Common myeloid progenitor, CD34-positive (primary cell): ENCODE results near the gene NPPA.

Experiments used
- CTCF ChIA-PET: fragments of 350-600 bp; sonication (Branson Sonifier 250); formaldehyde crosslinking; loops from one replicate; lab custom pipeline; 2021; ENCODE audit warnings: antibody characterized with exemption; lab: Charles Lee
- POLR2A ChIA-PET: fragments of 350-600 bp; sonication (Branson Sonifier 250); formaldehyde crosslinking; loops from one replicate; lab custom pipeline; 2021; ENCODE audit warnings: antibody characterized with exemption; lab: Charles Lee
- DNase-seq, 3 donors: peaks; one replicate each; pipeline versions ENCODE4 v3.0.0 to v3.0.0-alpha.2; 2013
- H3K27ac ChIP-seq, 2 experiments: 1 replicate in 1 of 2; 2 replicates in 1 of 2; pipeline ENCODE4 v1.7.0; 2013; ENCODE audit warnings: inconsistent platforms in 2 of 2, low read length in 2 of 2, mild to moderate bottlenecking in 2 of 2, low read depth in 1 of 2, moderate library complexity in 1 of 2; ENCODE audit not compliant: severe bottlenecking in 2 of 2, insufficient read depth in 1 of 2, poor library complexity in 1 of 2
- H3K27me3 ChIP-seq, 5 experiments: replicated peaks in 2 of 5; 1 replicate in 3 of 5; 2 replicates in 2 of 5; pipeline versions ENCODE4 v1.6.1 to v1.7.0; 2013; ENCODE audit warnings: low read length in 4 of 5, mild to moderate bottlenecking in 2 of 5, moderate library complexity in 2 of 5, inconsistent platforms in 1 of 5; ENCODE audit not compliant: insufficient read depth in 5 of 5, control insufficient read depth in 4 of 5
- H3K36me3 ChIP-seq, 4 experiments: 1 replicate in 2 of 4; 2 replicates in 2 of 4; pipeline versions ENCODE4 v1.6.1 to v1.7.0; 2013; ENCODE audit warnings: low read length in 3 of 4, control low read depth in 1 of 4, mild to moderate bottlenecking in 1 of 4; ENCODE audit not compliant: control insufficient read depth in 4 of 4, insufficient read depth in 4 of 4
- H3K4me1 ChIP-seq, 4 experiments: 1 replicate in 3 of 4; 2 replicates in 1 of 4; pipeline versions ENCODE4 v1.6.1 to v1.7.1; 2013; ENCODE audit warnings: low read length in 3 of 4, mild to moderate bottlenecking in 3 of 4, control low read depth in 1 of 4, inconsistent platforms in 1 of 4, moderate library complexity in 1 of 4; ENCODE audit not compliant: control insufficient read depth in 4 of 4, insufficient read depth in 4 of 4; ENCODE audit errors: control extremely low read depth in 1 of 4
- H3K4me3 ChIP-seq, 7 experiments: 1 replicate in 4 of 7; 2 replicates in 3 of 7; pipeline versions ENCODE4 v1.5.1 to v1.7.0; 2013; ENCODE audit warnings: mild to moderate bottlenecking in 7 of 7, low read length in 6 of 7, moderate library complexity in 6 of 7, inconsistent platforms in 2 of 7, low read depth in 2 of 7, control low read depth in 1 of 7; ENCODE audit not compliant: insufficient read depth in 4 of 7, control insufficient read depth in 1 of 7; ENCODE audit errors: extremely low read depth in 1 of 7
- H3K9me3 ChIP-seq, 5 experiments: 1 replicate in 4 of 5; 2 replicates in 1 of 5; pipeline versions ENCODE4 v1.6.1 to v1.7.1; 2013; ENCODE audit warnings: low read length in 4 of 5, mild to moderate bottlenecking in 2 of 5, inconsistent platforms in 1 of 5, low read depth in 1 of 5, moderate library complexity in 1 of 5; ENCODE audit not compliant: control insufficient read depth in 4 of 5, insufficient read depth in 2 of 5; ENCODE audit errors: control extremely low read depth in 1 of 5
- WGBS: methylation state at CpG from one replicate; pipeline ENCODE4 v1.1.5; 2013; ENCODE audit not compliant: insufficient coverage; 5-methylcytosine and 5-hydroxymethylcytosine counted together

Gene NPPA

DNA sequence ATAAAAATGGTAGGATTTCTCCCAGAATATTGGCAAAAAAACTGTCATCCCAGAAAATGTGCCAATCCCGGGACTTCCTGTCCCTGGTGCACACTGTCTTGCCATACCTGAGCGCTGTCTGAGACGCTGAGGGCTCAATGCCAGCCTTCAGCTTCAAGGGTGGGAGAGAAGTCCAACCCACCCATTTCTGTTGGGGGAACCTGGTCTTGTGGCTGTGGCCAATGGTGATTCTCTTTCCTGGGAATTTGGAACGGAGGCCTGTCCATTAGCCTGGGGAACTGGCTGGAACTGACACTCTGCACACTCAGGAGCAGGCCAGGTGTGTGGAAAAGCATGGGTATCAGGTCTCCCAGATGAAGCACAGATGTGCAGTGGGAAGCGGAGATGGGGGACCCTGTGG is 48.5 kb downstream of the NPPA start:
- Histone ChIP-seq H3K4me1 (peaks cover 8 to 41% (median 28%) of the 10 kb centered on the region in 4 experiments), H3K36me3 (peaks cover 6 to 69% (median 46%) of the 10 kb centered on the region in 4 experiments), H3K27ac (peak overlapping the region in 1 of 2 experiments; percentile 84), H3K4me3 (no peak overlapping the region), H3K27me3 (no peaks in the 10 kb centered on the region), H3K9me3 (no peaks in the 10 kb centered on the region)
- no peak for DNase-seq
- ChIA-PET CTCF (interaction anchor here (4.3 kb wide), 1 partner anchor 13 kb away, joined by 24 read pairs; no protein-coding TSS in a partner anchor), POLR2A (no interaction called here)
- 98% methylated on average over 5 of the region's 5 CpGs for WGBS

DNA sequence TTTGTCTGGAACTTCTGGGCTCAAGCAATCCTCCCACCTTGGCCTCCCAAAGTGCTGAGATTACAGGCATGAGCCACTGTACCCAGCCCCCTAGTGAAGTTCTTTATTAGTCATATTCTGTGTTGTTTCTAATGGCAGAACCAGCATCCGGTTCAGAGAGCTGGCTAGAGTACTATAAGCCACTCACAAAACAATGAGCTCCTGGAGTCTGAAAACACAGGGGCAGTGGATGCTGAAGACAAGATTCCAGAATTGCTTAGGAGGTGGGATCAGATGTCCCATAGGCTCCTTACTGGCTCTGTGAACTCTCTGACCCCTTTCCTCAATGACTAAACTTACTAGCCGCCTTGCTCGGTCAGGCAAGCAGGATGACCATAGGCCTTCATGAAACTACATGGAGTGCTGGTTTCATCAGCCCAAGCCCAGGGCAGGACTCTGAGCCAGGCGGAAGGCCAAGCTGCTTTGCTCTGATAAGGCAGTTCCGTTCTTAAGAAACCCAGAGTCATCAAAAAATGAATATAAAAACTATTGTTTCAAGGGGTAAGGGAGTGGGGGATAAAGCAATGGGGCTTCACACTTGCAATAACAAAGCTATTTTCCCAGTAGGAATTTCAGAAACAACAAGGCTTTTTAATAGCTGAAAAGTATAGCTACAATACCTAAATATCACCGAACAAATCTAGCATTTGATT is 49.9 kb downstream of the NPPA start:
- H3K4me1 ChIP-seq, result peaks cover 6 to 27% (median 14%) of the 10 kb centered on the region in 4 experiments
- H3K4me3 ChIP-seq, result no peak overlapping the region
- ChIA-PET CTCF (interaction anchor here (0.8 to 4.3 kb wide), 3 partner anchors 9 to 96 kb away, joined by 3 to 24 read pairs (median 4); no protein-coding TSS in a partner anchor), POLR2A (interaction anchor here (1.5 kb wide), 1 partner anchor 10 kb away, joined by 8 read pairs; no protein-coding TSS in a partner anchor)
- no peaks in the 10 kb centered on the region for H3K9me3 ChIP-seq
- peak; percentile 63 to 85 (median 80) for DNase-seq
- H3K27me3 ChIP-seq, result no peaks in the 10 kb centered on the region
- peaks cover 6 to 77% (median 54%) of the 10 kb centered on the region in 4 experiments for H3K36me3 ChIP-seq
- peak overlapping the region in 1 of 2 experiments; percentile 84 for H3K27ac ChIP-seq
- WGBS, result 94% methylated on average over 3 of the region's 6 CpGs

DNA sequence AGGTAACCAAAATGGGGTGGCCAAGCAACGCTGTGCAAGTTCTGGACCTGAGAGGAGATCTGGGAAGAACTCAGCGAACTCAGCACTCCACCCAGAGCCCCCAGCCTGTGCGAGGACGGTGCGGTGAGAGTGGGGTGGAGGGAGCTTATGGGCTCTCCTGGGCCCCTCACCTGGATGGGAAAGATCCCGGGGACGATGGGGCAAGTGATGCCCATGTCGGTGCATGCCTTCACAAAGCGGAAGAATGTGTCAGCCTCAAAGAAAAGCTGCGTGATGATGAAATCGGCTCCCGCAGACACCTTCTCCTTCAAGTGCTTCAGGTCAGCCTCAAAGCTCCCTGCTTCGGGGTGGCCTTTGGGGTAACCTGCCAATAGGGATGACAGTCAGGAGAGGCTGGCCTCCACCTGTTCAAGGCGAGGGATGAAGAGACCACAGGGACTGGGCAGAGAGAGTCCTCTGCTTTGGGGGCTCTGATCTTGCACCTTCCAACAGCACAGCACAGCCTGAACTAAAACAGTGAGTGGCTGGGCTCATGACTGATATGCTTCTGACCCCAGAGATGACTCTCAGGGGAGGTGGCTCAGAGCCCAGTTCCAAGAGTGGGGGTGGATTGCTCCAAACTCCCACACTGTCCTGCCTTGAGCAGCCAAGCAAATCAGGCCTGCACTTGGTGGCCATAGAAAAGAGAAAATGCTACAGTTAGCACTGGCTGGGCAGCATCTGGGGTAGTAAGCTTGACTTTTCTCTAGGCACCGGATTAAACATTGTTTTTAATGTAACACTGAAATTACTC is 51.4 kb downstream of the NPPA start:
- ChIA-PET POLR2A (no interaction called here), CTCF (interaction anchor here (1.3 to 4.3 kb wide), 2 partner anchors 10 to 12 kb away, joined by 3 to 24 read pairs; no protein-coding TSS in a partner anchor)
- DNase-seq, result no peak
- Histone ChIP-seq H3K4me1 (peaks cover 0 to 16% (median 4%) of the 10 kb centered on the region in 4 experiments), H3K27ac (peak overlapping the region in 1 of 2 experiments; percentile 84), H3K4me3 (no peak overlapping the region), H3K9me3 (no peaks in the 10 kb centered on the region), H3K36me3 (peaks cover 4 to 85% (median 66%) of the 10 kb centered on the region in 4 experiments), H3K27me3 (no peaks in the 10 kb centered on the region)
- 98% methylated on average over 15 of the region's 15 CpGs for WGBS
